Breast epithelium (tissue), 3 donors: Measurements from ENCODE around the gene PPP6R3.

Experiments used
- POLR2A ChIP-seq: fragments of 450-650 bp; IDR thresholded peaks from one replicate; pipeline ENCODE4 v1.6.1; 2016; ENCODE audit warnings: antibody characterized with exemption, mild to moderate bottlenecking, moderate library complexity
- POLR2AphosphoS5 ChIP-seq, 3 donors: sonication (generic); formaldehyde crosslinking; IDR thresholded peaks; one replicate each; pipeline ENCODE4 v1.6.1; 2017; ENCODE audit warnings: antibody characterized with exemption in 3 of 3
- TF ChIP-seq, protein P1 (sequence below), 3 donors: fragments of 450-650 bp; IDR thresholded peaks; one replicate each; pipeline ENCODE4 v1.5.1; 2016 to 2017; ENCODE audit warnings: antibody characterized with exemption in 3 of 3, mild to moderate bottlenecking in 3 of 3, moderate library complexity in 3 of 3

DNA sequence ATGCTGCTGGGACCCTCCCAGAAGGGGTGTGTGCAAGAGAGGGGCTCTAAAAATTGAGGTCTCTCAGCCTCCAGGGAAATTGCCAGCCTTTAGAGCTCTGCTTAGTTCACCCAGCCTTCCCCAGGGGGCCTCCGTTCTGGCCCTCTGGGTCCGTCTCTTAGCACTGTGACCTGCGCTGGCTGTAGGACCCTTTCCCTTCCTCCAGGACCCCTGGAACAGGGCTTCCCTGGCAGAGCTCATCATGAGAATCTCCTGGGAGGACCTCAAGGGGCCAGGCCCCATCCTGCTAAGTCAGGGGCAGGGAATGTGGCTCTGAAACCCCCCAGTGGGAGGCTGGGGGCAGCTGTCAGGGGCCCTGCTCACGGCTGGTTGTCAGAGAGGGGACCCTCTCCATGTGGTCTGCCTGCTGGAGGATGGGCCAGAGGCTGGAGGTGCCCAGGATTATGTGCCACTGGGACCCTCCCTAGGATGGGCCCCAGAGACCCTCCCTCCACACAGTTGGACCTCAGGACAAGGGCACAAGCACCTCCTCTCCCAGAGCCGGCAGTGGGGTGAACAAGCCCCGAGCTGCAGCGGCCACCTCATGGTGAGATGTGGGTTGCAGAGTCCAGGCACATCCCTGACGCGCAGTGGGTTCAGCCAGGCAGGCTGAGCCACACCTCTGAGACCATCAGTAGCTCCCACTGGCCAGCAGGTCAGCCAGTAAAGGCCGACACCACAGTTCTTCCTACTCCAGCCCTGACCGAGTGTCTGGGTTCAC is 196.6 kb downstream of the PPP6R3 start:
- no peak for TF ChIP-seq POLR2AphosphoS5 (IDR thresholded peaks at IDR 0.05)
- TF ChIP-seq, protein P1, sequence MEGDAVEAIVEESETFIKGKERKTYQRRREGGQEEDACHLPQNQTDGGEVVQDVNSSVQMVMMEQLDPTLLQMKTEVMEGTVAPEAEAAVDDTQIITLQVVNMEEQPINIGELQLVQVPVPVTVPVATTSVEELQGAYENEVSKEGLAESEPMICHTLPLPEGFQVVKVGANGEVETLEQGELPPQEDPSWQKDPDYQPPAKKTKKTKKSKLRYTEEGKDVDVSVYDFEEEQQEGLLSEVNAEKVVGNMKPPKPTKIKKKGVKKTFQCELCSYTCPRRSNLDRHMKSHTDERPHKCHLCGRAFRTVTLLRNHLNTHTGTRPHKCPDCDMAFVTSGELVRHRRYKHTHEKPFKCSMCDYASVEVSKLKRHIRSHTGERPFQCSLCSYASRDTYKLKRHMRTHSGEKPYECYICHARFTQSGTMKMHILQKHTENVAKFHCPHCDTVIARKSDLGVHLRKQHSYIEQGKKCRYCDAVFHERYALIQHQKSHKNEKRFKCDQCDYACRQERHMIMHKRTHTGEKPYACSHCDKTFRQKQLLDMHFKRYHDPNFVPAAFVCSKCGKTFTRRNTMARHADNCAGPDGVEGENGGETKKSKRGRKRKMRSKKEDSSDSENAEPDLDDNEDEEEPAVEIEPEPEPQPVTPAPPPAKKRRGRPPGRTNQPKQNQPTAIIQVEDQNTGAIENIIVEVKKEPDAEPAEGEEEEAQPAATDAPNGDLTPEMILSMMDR (IDR thresholded peaks at IDR 0.05), result no peak
- no peak for TF ChIP-seq POLR2A
